Activated T-helper 1 cell treated with anti-CD3 and anti-CD28 coated beads, Interleukin-12 subunit alpha, Interleukin-12 subunit beta, Interleukin-2, Interleukin-4 antibody, amounts not matched to agents 30 ng/mL and 10 ng/mL and 1 ng/mL, durations not matched to agents 14 hours and 24 hours and 36 hours (primary cell): ENCODE data around the gene SOAT1. TPM values are rescaled to one million over a fixed set of nuclear protein-coding genes. Genes with fewer than 3 reads are reported as not detected.
"Not testable (repeated sequence)": the region's sequence is repeated elsewhere in the genome, so short reads cannot be mapped to it uniquely, and the experiment has no call there.

Experiments
- DNase-seq: peaks from one replicate; pipeline ENCODE4 v3.0.0; 2021; ENCODE audit warnings: low spot score
- H3K27ac Mint-ChIP-seq: one replicate; pipeline ENCODE4 v1.8.0; 2021; ENCODE audit warnings: mild to moderate bottlenecking, mixed read lengths
- H3K27me3 Mint-ChIP-seq: one replicate; pipeline ENCODE4 v1.8.0; 2022; ENCODE audit warnings: mild to moderate bottlenecking, moderate library complexity, mixed read lengths; ENCODE audit not compliant: insufficient read depth
- H3K36me3 Mint-ChIP-seq: one replicate; pipeline ENCODE4 v1.8.0; 2021; ENCODE audit warnings: low read depth, mixed read lengths
- H3K4me1 Mint-ChIP-seq: one replicate; pipeline ENCODE4 v1.8.0; 2021; ENCODE audit warnings: low read depth, mixed read lengths
- H3K4me3 Mint-ChIP-seq: one replicate; pipeline ENCODE4 v1.8.0; 2021; ENCODE audit warnings: mild to moderate bottlenecking, moderate library complexity, mixed read lengths
- H3K9me3 Mint-ChIP-seq: one replicate; pipeline ENCODE4 v1.8.0; 2021; ENCODE audit warnings: mixed read lengths
- intact Hi-C: fragments of 100-400 bp; cut with micrococcal nuclease; formaldehyde crosslinking; loops from one replicate; pipeline ENCODE4 v1.15.1; 2024
- total RNA-seq: library from RNA; stranded (reverse); gene quantifications from 2 replicates; pipeline ENCODE4 v1.2.3, GENCODE V29; 2022

Gene SOAT1
- total RNA-seq, 1 donor from 2014 or later, result 49.0 TPM

DNA sequence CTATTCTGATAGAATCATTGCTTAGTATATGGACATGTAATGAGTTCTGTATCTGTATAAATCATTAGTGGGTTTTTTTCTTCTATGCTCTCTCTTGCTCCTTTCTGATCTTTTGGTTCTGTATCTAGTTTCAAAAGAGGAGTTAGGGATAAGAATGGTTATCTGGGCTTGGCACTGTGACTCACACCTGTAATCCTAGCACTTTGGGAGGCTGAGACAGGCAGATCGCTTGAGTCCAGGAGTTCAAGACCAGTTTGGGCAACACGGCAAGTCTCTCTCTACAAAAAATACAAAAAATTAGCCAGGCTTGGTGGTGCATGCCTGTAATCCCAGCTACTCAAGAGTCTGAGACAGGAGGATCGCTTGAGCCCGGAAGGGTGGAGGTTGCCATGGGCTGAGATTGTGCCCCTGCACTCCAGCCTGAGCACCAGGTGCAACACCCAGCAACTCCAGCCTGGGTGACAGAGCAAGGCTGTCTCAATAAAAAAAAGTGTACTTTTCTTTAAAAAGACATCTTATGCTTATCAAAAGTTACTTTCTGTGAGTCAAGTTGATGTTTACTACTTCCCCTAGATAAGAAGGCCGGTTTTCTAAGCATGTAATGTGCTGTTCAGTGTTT lies 44.5 kb downstream of the SOAT1 start:
- Mint-ChIP-seq H3K9me3 (no peaks in the 10 kb centered on the region), H3K27ac (no peak overlapping the region), H3K4me3 (no peak overlapping the region), H3K27me3 (no peaks in the 10 kb centered on the region), H3K4me1 (peaks cover 24% of the 10 kb centered on the region), H3K36me3 (peaks cover 27% of the 10 kb centered on the region)
- DNase-seq, result no peak
- intact Hi-C loops, result no loop called here

DNA sequence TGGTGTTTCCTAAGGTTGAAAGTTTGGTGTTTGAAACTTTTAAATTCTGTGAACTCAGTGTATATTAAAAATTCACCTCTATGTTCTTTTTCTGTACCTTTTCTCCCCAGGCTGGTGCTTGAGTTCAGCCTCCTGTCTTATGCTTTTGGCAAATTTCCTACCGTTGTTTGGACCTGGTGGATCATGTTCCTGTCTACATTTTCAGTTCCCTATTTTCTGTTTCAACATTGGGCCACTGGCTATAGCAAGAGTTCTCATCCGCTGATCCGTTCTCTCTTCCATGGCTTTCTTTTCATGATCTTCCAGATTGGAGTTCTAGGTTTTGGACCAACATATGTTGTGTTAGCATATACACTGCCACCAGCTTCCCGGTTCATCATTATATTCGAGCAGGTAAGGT lies 47.3 kb downstream of the SOAT1 start:
- peaks cover 29% of the 10 kb centered on the region for H3K36me3 Mint-ChIP-seq
- H3K4me3 Mint-ChIP-seq, result no peak overlapping the region
- H3K27me3 Mint-ChIP-seq, result no peaks in the 10 kb centered on the region
- H3K27ac Mint-ChIP-seq, result no peak overlapping the region
- H3K4me1 Mint-ChIP-seq, result peaks cover 18% of the 10 kb centered on the region
- DNase-seq, result no peak
- intact Hi-C loops, result loop anchor here (2.0 kb wide), 1 partner anchor 48 kb away; the partner anchor contains the start of gene SOAT1
- no peaks in the 10 kb centered on the region for H3K9me3 Mint-ChIP-seq

DNA sequence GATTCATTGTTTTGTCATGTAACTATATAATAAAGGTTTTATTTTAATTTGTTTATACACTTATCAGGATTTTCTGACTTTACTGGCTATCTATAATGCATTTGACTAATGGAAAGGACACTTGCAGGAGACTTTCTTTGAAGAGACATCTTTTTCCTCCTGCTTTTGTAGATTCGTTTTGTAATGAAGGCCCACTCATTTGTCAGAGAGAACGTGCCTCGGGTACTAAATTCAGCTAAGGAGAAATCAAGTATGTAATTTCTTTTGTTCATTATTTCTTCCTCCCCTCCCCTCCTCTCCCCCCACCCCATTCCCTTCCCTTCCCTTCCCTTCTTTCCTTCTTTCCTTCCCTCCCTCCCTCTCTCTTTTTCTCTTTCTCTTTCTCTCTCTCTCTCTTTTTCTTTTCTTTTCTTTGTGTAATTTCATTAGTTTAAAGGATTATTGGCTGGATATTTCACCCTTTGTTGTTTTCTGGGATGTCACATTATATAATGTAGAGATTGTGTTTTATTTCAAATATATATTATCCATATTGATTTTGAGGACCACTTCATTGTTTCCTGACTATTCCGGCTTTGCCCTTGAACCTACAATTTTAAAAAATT lies 48.4 kb downstream of the SOAT1 start:
- Mint-ChIP-seq H3K4me1 (peaks cover 16% of the 10 kb centered on the region), H3K4me3 (no peak overlapping the region), H3K36me3 (peaks cover 29% of the 10 kb centered on the region), H3K9me3 (no peaks in the 10 kb centered on the region), H3K27me3 (no peaks in the 10 kb centered on the region), H3K27ac (no peak overlapping the region)
- DNase-seq, result no peak
- intact Hi-C loops, result loop anchor here (2.0 kb wide), 1 partner anchor 49 kb away; the partner anchor contains the start of gene SOAT1

DNA sequence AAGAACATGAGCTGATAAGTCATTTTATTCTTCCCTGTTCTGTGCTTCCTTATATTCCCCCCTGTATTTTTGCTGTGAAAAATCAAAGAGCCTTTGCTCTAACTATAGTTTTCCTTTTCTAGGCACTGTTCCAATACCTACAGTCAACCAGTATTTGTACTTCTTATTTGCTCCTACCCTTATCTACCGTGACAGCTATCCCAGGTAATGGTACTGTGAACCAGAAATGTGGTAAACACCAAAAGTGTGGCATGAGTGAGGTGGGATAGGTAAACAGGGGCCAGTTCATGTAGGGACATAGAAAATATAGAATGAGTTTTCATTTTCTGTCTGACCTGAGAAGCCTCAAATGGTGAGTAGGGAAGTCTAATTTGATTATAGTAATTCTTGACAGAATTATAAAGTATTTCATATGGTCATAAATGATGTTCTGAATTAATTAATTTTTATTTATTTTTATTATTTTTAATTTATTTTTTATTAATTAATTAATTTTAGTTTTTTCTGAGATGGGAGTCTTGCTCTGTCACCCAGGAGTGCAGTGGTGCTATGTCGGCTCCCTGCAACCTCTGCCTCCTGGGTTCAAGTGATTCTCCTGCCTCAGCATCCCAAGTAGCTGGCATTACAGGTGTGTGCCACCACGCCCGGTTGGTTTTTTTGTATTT lies 49.3 kb downstream of the SOAT1 start:
- H3K36me3 Mint-ChIP-seq, result peaks cover 31% of the 10 kb centered on the region
- DNase-seq, result no peak
- no peaks in the 10 kb centered on the region for H3K27me3 Mint-ChIP-seq
- H3K27ac Mint-ChIP-seq, result no peak overlapping the region
- no peak overlapping the region for H3K4me3 Mint-ChIP-seq
- intact Hi-C loops, result no loop called here
- H3K4me1 Mint-ChIP-seq, result peaks cover 11% of the 10 kb centered on the region
- no peaks in the 10 kb centered on the region for H3K9me3 Mint-ChIP-seq

DNA sequence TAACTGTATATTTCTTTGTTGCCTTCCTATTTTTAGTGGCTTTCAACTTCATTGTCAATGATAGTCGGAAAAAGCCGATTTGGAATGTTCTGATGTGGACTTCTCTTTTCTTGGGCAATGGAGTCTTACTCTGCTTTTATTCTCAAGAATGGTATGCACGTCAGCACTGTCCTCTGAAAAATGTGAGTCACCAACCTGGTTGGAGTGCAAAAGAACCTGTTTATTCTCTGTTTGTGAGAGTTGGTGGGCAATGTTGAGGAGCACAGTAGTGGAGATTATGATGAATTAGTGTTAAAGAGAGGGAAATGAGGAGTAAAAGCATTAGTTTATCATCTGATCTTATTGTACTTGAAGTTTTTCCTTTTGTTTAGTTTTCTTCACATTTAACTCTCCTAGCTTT lies 57.7 kb downstream of the SOAT1 start:
- Mint-ChIP-seq H3K27me3 (no peaks in the 10 kb centered on the region), H3K4me3 (no peak overlapping the region), H3K4me1 (peaks cover 13% of the 10 kb centered on the region), H3K27ac (no peak overlapping the region), H3K36me3 (peaks cover 35% of the 10 kb centered on the region), H3K9me3 (no peaks in the 10 kb centered on the region)
- intact Hi-C loops, result no loop called here
- no peak for DNase-seq

DNA sequence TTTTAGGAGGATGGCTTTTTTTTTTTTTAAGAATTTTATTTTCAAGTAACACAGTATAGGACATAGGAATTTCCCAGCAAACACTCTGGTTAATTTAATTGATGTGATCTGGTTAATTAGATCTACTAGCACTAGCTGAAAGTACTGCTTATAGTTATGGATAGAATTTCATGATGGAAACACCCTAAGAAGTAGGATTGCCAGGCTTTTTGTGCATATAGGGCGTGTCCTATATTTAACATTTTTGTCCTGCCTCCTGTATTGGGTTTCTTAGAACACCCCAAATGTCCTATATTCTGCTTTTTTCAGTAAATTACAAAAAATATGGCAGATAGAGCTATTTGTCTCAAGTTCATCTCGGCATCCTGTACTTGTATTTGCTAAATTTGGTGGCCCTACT lies 58.6 kb downstream of the SOAT1 start:
- Mint-ChIP-seq H3K9me3 (no peaks in the 10 kb centered on the region), H3K36me3 (peaks cover 34% of the 10 kb centered on the region), H3K27ac (no peak overlapping the region), H3K4me3 (no peak overlapping the region), H3K4me1 (peaks cover 13% of the 10 kb centered on the region), H3K27me3 (no peaks in the 10 kb centered on the region)
- intact Hi-C loops, result no loop called here
- DNase-seq, result no peak

DNA sequence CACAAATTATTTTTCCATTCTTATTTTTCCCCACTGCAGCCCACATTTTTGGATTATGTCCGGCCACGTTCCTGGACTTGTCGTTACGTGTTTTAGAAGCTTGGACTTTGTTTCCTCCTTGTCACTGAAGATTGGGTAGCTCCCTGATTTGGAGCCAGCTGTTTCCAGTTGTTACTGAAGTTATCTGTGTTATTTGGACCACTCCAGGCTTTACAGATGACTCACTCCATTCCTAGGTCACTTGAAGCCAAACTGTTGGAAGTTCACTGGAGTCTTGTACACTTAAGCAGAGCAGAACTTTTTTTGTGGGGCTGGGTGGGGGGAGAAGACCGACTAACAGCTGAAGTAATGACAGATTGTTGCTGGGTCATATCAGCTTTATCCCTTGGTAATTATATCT lies 59.9 kb downstream of the SOAT1 start:
- Mint-ChIP-seq H3K36me3 (peaks cover 30% of the 10 kb centered on the region), H3K27ac (no peak overlapping the region), H3K4me1 (peaks cover 13% of the 10 kb centered on the region), H3K4me3 (no peak overlapping the region), H3K27me3 (no peaks in the 10 kb centered on the region), H3K9me3 (no peaks in the 10 kb centered on the region)
- intact Hi-C loops, result no loop called here
- no peak for DNase-seq

DNA sequence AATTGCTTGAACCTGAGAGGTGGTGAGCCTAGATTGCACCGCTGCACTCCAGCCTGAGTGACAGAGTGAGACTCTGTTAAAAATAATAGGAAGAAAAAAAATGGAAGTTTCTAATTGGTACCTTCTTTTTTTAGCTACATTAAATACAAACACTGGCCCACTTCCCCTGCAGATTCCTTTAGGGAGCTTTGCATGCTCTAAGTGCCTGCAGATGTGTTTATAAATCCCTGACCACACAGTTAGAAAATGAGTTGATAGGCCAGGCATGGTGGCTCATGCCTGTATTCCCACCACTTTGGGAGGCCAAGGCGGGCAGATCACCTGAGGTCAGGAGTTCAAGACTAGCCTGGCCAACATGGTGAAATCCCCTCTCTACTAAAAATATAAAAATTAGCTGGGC lies 68.0 kb downstream of the SOAT1 start:
- H3K27ac Mint-ChIP-seq, H3K27me3 Mint-ChIP-seq, H3K4me3 Mint-ChIP-seq, H3K36me3 Mint-ChIP-seq, DNase-seq, H3K9me3 Mint-ChIP-seq: not testable (repeated sequence)
- H3K4me1 Mint-ChIP-seq, result peaks cover 12% of the 10 kb centered on the region
- intact Hi-C loops, result loop anchor here (10.0 kb wide), 2 partner anchors 453 to 593 kb away; partner anchors contain the start of gene CEP350

DNA sequence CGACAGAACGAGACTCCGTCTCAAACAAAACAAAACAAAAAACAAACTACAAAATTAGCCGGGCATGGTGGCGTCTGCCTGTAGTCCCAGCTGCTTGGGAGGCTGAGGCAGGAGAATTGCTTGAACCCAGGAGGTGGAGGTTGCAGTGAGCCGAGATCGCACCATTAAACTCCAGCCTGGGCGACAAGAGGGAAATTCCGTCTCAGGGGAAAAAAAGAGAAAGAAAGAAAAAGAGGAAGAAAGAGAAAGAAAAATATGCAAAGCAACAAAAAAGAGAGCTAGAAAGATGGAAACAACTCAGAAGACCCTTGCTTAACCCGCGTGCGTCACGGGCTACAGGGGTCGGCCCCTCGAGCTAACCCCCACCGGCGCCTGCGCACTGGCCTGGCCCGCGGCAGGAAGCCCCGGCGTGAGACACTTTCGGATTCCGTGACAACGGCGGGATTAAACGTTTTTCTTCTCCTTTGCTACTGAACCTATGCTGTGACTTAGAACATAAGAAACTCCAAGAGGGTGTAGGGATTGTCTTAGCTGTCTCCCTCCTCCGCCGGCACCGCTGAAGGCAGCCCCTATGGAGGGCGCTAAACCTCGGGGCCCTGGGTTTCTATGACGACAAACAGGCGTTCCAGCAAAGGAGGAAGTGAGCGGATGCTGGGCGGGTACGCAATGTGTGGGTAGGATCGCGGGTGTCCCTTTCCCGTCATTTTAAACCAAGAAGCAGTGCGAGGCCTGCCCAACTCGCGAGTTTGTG lies 71.9 kb downstream of the SOAT1 start, which contains the start of gene AXDND1:
AXDND1 (plus strand) TSS at position 630 of the 751 bp plus-strand sequence. CDS start 539 bp downstream, outside the sequence.
- no peaks in the 10 kb centered on the region for H3K36me3 Mint-ChIP-seq
- intact Hi-C loops, result loop anchor here (1.0 to 10.0 kb wide), 11 partner anchors 48 to 823 kb away; partner anchors contain the start of genes CEP350, SOAT1 and TOR1AIP2
- no peaks in the 10 kb centered on the region for H3K27me3 Mint-ChIP-seq
- no peaks in the 10 kb centered on the region for H3K9me3 Mint-ChIP-seq
- peaks cover 12% of the 10 kb centered on the region for H3K4me1 Mint-ChIP-seq
- DNase-seq, result peak; percentile 87
- H3K27ac Mint-ChIP-seq, result peak within 1 kb of the TSS; percentile 100
- peak within 1 kb of the TSS; percentile 95 for H3K4me3 Mint-ChIP-seq

DNA sequence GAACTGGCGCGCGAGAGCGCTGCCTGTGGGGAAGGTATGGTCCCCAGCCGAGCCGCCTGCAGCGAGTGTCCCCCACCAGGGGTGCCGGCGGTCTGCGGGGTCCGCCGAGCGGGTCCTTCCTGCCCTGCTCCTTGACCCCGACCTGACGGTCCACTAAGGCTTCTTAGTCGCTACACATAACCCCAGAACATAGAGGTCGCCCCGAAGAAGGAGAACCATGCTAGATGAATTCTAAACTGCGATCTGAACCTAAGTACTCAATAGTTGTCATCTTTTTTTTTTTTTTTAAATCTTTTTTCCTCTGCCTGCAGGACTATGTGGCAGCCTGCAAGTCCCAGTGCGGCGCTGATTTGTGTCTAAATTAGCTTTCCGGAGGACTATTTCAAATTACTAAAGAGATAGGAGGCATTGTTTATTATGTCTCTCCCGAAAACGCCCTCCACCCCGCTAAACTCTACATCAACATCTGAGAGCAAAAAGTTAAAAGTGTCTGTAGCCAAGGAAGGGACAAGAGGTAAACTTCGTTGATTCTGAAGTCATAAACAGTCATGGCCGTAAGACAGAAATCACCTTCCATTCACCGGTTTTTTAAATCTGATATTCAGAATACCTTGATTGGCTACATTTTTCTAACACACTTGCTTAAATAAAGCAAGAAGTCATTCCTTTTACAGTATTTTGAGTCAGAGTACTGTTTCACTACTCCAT lies 72.7 kb downstream of the SOAT1 start:
- H3K4me3 Mint-ChIP-seq, result peak overlapping the region; percentile 95
- peak overlapping the region; percentile 100 for H3K27ac Mint-ChIP-seq
- no peak for DNase-seq
- H3K36me3 Mint-ChIP-seq, result no peaks in the 10 kb centered on the region
- no peaks in the 10 kb centered on the region for H3K27me3 Mint-ChIP-seq
- H3K4me1 Mint-ChIP-seq, result peaks cover 12% of the 10 kb centered on the region
- intact Hi-C loops, result loop anchor here (1.0 to 10.0 kb wide), 7 partner anchors 73 to 589 kb away; partner anchors contain the start of genes CEP350, SOAT1 and TOR1AIP2
- no peaks in the 10 kb centered on the region for H3K9me3 Mint-ChIP-seq

DNA sequence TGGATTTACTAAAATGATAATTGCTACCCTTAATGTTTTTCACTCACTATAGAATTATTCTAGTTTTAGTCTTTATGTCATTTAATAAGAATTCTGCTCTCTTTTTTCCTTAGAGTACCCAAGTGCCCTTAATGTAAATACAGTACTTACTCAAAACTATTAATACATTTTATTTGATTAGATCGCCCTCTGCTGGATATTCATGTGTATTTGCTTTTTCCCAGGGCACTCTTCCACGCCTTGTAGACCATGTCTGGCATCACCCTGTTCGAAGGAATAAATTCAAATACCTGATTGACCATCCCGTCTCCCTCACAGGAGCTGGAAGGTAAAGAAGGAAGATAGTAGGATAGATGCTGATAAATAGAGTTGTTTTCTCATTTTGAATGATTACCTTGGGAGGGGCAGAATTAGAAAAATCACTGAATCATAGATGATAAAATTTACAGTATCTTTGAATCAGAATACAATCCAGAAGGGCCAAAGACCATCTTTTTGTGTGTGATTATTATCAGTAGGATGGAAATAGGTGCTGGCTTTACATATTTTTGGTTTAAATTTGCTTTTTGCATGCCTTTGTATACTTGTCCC lies 76.2 kb downstream of the SOAT1 start:
- Mint-ChIP-seq H3K36me3 (no peaks in the 10 kb centered on the region), H3K9me3 (no peaks in the 10 kb centered on the region), H3K27ac (no peak overlapping the region), H3K4me3 (no peak overlapping the region), H3K27me3 (peaks cover 3% of the 10 kb centered on the region), H3K4me1 (peaks cover 12% of the 10 kb centered on the region)
- DNase-seq, result peak; percentile 27
- intact Hi-C loops, result loop anchor here (1.0 to 10.0 kb wide), 11 partner anchors 119 to 828 kb away; partner anchors contain the start of genes CEP350, FAM20B and TOR1AIP2

DNA sequence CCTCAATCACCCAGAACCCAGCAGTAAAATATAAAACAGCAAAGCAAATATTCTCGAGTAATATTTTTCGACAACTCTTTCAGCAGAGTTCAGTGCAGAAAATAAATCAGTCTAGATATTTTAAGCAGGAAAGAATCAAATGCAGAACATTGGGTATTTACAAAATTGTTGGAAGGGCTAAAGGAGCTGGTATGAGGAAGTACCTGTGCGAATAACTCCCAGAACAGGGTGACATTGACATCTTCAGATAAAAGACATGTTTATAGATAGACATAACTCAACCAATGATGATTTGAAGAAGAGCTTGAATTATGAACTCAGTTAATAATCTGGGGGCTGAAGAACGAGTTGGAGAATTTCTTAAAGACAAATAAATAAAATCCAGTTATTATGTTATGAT lies 78.6 kb downstream of the SOAT1 start:
- no peaks in the 10 kb centered on the region for H3K4me1 Mint-ChIP-seq
- H3K27me3 Mint-ChIP-seq, result peaks cover 4% of the 10 kb centered on the region
- intact Hi-C loops, result no loop called here
- no peaks in the 10 kb centered on the region for H3K36me3 Mint-ChIP-seq
- no peak overlapping the region for H3K4me3 Mint-ChIP-seq
- DNase-seq, result no peak
- H3K27ac Mint-ChIP-seq, result no peak overlapping the region
- no peaks in the 10 kb centered on the region for H3K9me3 Mint-ChIP-seq
